Osteoblast (primary cell): ENCODE results near the gene OR52N1. TPM values are rescaled to one million over a fixed set of nuclear protein-coding genes. Genes with fewer than 3 reads are reported as not detected.

Source experiments
- DNase-seq: peaks from one replicate; pipeline ENCODE4 v3.0.0; 2011; ENCODE audit warnings: low spot score, mixed read lengths; ENCODE audit not compliant: insufficient read length; ENCODE audit errors: missing footprints
- H2AFZ ChIP-seq: 2 replicates; pipeline ENCODE4 v1.6.0; 2011; ENCODE audit warnings: mild to moderate bottlenecking, low read length
- H3K27ac ChIP-seq: 2 replicates; pipeline ENCODE4 v1.5.1; 2011; ENCODE audit warnings: mild to moderate bottlenecking, low read depth, low read length, moderate library complexity
- H3K27me3 ChIP-seq: 2 replicates; pipeline ENCODE4 v1.6.0; 2012; ENCODE audit warnings: mild to moderate bottlenecking, control low read depth, inconsistent platforms, low read length, moderate library complexity; ENCODE audit not compliant: insufficient read depth
- H3K36me3 ChIP-seq: 2 replicates; pipeline ENCODE4 v1.5.1; 2011; ENCODE audit warnings: mild to moderate bottlenecking, low read length, control low read depth, moderate library complexity; ENCODE audit not compliant: insufficient read depth
- H3K4me1 ChIP-seq: 2 replicates; pipeline ENCODE4 v1.5.1; 2011; ENCODE audit warnings: mild to moderate bottlenecking, low read length, control low read depth, moderate library complexity; ENCODE audit not compliant: insufficient read depth
- H3K4me2 ChIP-seq: 2 replicates; pipeline ENCODE4 v1.6.0; 2011; ENCODE audit warnings: mild to moderate bottlenecking, low read length; ENCODE audit not compliant: insufficient read depth
- H3K4me3 ChIP-seq: fragments of 200-600 bp; sonication (generic); 3 replicates; pipeline ENCODE4 v1.5.1; 2012; ENCODE audit warnings: mild to moderate bottlenecking, low read length, inconsistent platforms; ENCODE audit not compliant: insufficient read depth
- H3K79me2 ChIP-seq: 2 replicates; pipeline ENCODE4 v1.6.0; 2012; ENCODE audit warnings: mild to moderate bottlenecking, low read length, control low read depth, inconsistent platforms; ENCODE audit not compliant: insufficient read depth
- H3K9me3 ChIP-seq: 2 replicates; pipeline ENCODE4 v1.5.1; 2011; ENCODE audit warnings: low read depth, low read length, control low read depth
- H4K20me1 ChIP-seq: 2 replicates; pipeline ENCODE4 v1.6.0; 2012; ENCODE audit warnings: mild to moderate bottlenecking, low read length, control low read depth; ENCODE audit not compliant: insufficient read depth
- CTCF ChIP-seq: IDR thresholded peaks from 2 replicates; pipeline ENCODE4 v1.5.1; 2011; ENCODE audit warnings: mild to moderate bottlenecking, low read depth, low read length, moderate library complexity; ENCODE audit errors: extremely low read depth
- total RNA-seq: library from RNA; depleted of rRNA; stranded (reverse); fragments of >200 nt; gene quantifications from 2 replicates; pipeline ENCODE4 v1.2.3, GENCODE V29; 2012

The OR52N1 gene
- total RNA-seq, 1 donor = 0.36 TPM

- H3K4me2 ChIP-seq = peak overlapping the region; percentile 48
- H3K4me3 ChIP-seq = peak overlapping the region; percentile 30
- no peaks in the 10 kb centered on the region for H3K36me3 ChIP-seq
- DNase-seq = no peak
- no peaks in the 10 kb centered on the region for H3K79me2 ChIP-seq
- peak overlapping the region; percentile 51 for H2AFZ ChIP-seq
- H3K27me3 ChIP-seq = no peaks in the 10 kb centered on the region
- H3K9me3 ChIP-seq = no peaks in the 10 kb centered on the region
- H3K27ac ChIP-seq = no peak overlapping the region
- H3K4me1 ChIP-seq = no peaks in the 10 kb centered on the region
- TF ChIP-seq CTCF = no peak
- H4K20me1 ChIP-seq = no peaks in the 10 kb centered on the region
Measured at GRCh38 chr11:5818245-5818886, 27.3 kb upstream of the OR52N1 start.

GRCh38 chr11:5815534-5815933 is 24.5 kb upstream of the OR52N1 start:
- H3K27me3 ChIP-seq = no peaks in the 10 kb centered on the region
- no peak overlapping the region for H3K4me3 ChIP-seq
- H2AFZ ChIP-seq = no peak overlapping the region
- H3K36me3 ChIP-seq = no peaks in the 10 kb centered on the region
- DNase-seq = no peak
- H3K4me2 ChIP-seq = no peak overlapping the region
- H3K79me2 ChIP-seq = no peaks in the 10 kb centered on the region
- no peak overlapping the region for H3K27ac ChIP-seq
- no peaks in the 10 kb centered on the region for H3K4me1 ChIP-seq
- H3K9me3 ChIP-seq = no peaks in the 10 kb centered on the region
- H4K20me1 ChIP-seq = no peaks in the 10 kb centered on the region
- no peak for TF ChIP-seq CTCF

- Histone ChIP-seq H2AFZ (no peak overlapping the region), H3K27me3 (no peaks in the 10 kb centered on the region)
Measured at GRCh38 chr11:5809905-5810795, 19.1 kb upstream of the OR52N1 start.

More at GRCh38 chr11:5809905-5810795, 19.1 kb upstream of the OR52N1 start:
- TF ChIP-seq CTCF = no peak
- peaks cover 4% of the 10 kb centered on the region for H3K4me1 ChIP-seq
- no peaks in the 10 kb centered on the region for H3K9me3 ChIP-seq
- H3K27ac ChIP-seq = no peak overlapping the region
- H4K20me1 ChIP-seq = no peaks in the 10 kb centered on the region
- no peaks in the 10 kb centered on the region for H3K36me3 ChIP-seq
- no peak overlapping the region for H3K4me3 ChIP-seq
- no peak overlapping the region for H3K4me2 ChIP-seq
- DNase-seq = no peak
- no peaks in the 10 kb centered on the region for H3K79me2 ChIP-seq
